K562 treated with DMSO at 1 percent for 12 hours (cell line): ENCODE measurements around the gene KIAA0753. TPM values are rescaled to one million over a fixed set of nuclear protein-coding genes. Genes with fewer than 3 reads are reported as not detected.

Experiments used
- total RNA-seq: library from RNA; unstranded; fragments of 300-600 nt; gene quantifications from 2 replicates; pipeline ENCODE4 v1.2.3, GENCODE V29; 2022; ENCODE audit not compliant: insufficient read depth

The KIAA0753 gene
- total RNA-seq: 1.5 and 4.4 TPM in 2 replicates

GRCh38 chr17:6640536-6641246 is at the start of gene KIAA0753, which contains the start of gene TXNDC17:
Gene KIAA0753, minus strand, starts transcription at chr17:6640711. Its CDS starts 5,608 bp downstream, at chr17:6635103.
Gene TXNDC17, plus strand, starts transcription at chr17:6641060. Its CDS starts 23 bp downstream, at chr17:6641083.

GRCh38 chr17:6651354-6651918 is 10.9 kb upstream of the KIAA0753 start, which contains the start of the genes C17orf100 and MED31:
Gene C17orf100, plus strand, starts transcription at chr17:6651762. Its CDS starts 152 bp downstream, at chr17:6651914.
Gene MED31, minus strand, starts transcription at chr17:6651605. Its CDS starts 77 bp downstream, at chr17:6651528.

GRCh38 chr17:6556121-6557039 is 84.1 kb downstream of the KIAA0753 start, which contains the start of gene PITPNM3:
Gene PITPNM3, minus strand, starts transcription at chr17:6556555. Its CDS starts 149 bp downstream, at chr17:6556406.

Other genes with a start within 250 kb of the KIAA0753 start
- not detected in 2 replicates for gene AIPL1, start 205.6 kb downstream of the KIAA0753 start, total RNA-seq
- gene PIMREG, start 196.3 kb downstream of the KIAA0753 start, total RNA-seq: 11.6 and 16.0 TPM in 2 replicates
- gene PITPNM3, start 84.2 kb downstream of the KIAA0753 start, total RNA-seq: 0.14 and 0.26 TPM in 2 replicates
- 80.7 and 111 TPM in 2 replicates for gene TXNDC17, start 349 bp upstream of the KIAA0753 start, total RNA-seq
- gene MED31, start 10.9 kb upstream of the KIAA0753 start, total RNA-seq: 4.5 and 6.6 TPM in 2 replicates
- 2.3 and 2.7 TPM in 2 replicates for gene C17orf100, start 11.1 kb upstream of the KIAA0753 start, total RNA-seq
- gene SLC13A5, start 72.7 kb upstream of the KIAA0753 start, total RNA-seq: 0.10 TPM in 1 of 2 replicates, not detected in the other
- gene XAF1, start 115.3 kb upstream of the KIAA0753 start, total RNA-seq: 0.52 TPM in 1 of 2 replicates, not detected in the other
- gene FBXO39, start 135.5 kb upstream of the KIAA0753 start, total RNA-seq: not detected in 2 replicates
- not detected in 2 replicates for gene TEKT1, start 191.0 kb upstream of the KIAA0753 start, total RNA-seq